ENCODE data around the gene HLA-F.

Gene HLA-F

GRCh38 chr6:29745386-29745785 is 22.2 kb downstream of the HLA-F start:
- H3K27ac ChIP-seq = no peak overlapping the region
- TF ChIP-seq ZFX (IDR thresholded peaks at IDR 0.05) = no peak
- TF ChIP-seq, protein P1, sequence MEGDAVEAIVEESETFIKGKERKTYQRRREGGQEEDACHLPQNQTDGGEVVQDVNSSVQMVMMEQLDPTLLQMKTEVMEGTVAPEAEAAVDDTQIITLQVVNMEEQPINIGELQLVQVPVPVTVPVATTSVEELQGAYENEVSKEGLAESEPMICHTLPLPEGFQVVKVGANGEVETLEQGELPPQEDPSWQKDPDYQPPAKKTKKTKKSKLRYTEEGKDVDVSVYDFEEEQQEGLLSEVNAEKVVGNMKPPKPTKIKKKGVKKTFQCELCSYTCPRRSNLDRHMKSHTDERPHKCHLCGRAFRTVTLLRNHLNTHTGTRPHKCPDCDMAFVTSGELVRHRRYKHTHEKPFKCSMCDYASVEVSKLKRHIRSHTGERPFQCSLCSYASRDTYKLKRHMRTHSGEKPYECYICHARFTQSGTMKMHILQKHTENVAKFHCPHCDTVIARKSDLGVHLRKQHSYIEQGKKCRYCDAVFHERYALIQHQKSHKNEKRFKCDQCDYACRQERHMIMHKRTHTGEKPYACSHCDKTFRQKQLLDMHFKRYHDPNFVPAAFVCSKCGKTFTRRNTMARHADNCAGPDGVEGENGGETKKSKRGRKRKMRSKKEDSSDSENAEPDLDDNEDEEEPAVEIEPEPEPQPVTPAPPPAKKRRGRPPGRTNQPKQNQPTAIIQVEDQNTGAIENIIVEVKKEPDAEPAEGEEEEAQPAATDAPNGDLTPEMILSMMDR (conservative IDR thresholded peaks at IDR 0.05) = no peak

DNA sequence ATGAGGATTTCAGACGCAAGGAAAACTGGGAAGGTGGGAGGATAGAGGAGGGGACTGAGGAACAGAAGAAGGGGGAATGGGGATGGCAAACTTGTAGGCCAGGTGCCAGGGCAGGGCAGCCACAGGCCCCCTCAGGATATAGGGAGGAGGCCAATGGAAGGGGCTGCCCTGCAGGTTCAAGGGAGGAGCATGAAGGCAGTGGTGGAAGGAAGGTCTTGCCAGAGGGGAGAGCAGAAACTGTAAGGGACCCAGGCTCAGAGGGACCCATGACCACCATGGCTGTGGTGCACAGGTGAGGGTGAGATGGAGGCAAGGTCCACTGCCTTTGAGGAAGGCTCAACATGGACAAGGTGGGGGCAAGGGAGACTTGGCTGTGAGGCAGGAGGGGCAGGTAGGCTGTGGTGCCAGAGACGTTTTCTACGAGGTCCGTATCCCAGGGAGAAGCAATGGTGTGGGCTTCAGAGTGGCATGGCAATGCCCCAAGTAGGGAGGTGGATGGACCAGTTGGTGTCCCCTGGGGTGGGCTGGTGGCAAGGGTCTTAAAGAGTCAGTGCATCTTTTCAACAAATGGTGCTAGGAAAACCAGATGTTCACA is 22.7 kb downstream of the HLA-F start:
- TF ChIP-seq ZFX (IDR thresholded peaks at IDR 0.05) = no peak
- TF ChIP-seq, protein P1 (conservative IDR thresholded peaks at IDR 0.05) = no peak
- no peak overlapping the region for H3K27ac ChIP-seq

DNA sequence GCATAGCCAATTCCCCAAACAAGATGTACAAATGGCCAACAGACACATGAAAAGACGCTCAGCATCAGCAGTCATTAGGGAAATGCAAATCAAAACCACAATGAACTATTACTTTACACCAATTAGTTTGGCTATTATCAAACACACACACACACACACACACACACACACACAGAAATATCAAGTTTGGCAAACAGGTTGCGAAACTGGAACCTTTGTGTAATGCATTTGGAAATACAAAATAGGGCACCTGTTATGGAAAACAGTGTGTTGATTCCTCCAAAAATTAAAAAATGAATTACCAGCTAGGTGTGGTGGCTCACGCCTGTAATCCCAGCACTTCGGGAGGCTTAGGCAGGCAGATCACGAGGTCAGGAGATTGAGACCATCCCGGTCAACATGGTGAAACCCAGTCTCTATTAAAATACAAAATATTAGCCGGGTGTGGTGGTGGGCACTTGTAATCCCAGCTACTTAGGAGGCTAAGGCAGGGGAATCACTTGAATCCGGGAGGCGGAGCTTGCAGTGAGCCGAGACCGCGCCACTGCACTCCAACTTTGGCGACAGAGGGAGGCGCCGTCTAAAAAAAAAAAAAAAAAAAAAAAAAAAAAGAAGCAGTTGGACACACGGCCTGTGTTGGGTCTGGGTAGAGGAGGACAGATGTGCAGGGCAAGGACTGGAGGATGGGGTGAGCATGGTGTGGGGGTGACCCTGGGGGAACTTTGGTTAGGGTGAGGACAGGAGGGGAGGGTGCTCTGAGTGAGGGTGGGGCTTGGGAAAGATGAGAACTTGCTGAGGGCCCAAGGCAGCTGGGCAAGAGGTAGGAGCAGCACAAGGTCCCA is 23.8 kb downstream of the HLA-F start:
- TF ChIP-seq ZFX (IDR thresholded peaks at IDR 0.05) = no peak
- TF ChIP-seq, protein P1 (conservative IDR thresholded peaks at IDR 0.05) = no peak
- H3K27ac ChIP-seq = no peak overlapping the region

- peak overlapping the region; percentile 61; the same call in 1 of the 2 replicates for H3K27ac ChIP-seq
- no peak for TF ChIP-seq ZFX (IDR thresholded peaks at IDR 0.05)
- TF ChIP-seq, protein P1 (conservative IDR thresholded peaks at IDR 0.05) = no peak
These were observed 24.5 kb downstream of the HLA-F start for GRCh38 chr6:29747688-29748250.

DNA sequence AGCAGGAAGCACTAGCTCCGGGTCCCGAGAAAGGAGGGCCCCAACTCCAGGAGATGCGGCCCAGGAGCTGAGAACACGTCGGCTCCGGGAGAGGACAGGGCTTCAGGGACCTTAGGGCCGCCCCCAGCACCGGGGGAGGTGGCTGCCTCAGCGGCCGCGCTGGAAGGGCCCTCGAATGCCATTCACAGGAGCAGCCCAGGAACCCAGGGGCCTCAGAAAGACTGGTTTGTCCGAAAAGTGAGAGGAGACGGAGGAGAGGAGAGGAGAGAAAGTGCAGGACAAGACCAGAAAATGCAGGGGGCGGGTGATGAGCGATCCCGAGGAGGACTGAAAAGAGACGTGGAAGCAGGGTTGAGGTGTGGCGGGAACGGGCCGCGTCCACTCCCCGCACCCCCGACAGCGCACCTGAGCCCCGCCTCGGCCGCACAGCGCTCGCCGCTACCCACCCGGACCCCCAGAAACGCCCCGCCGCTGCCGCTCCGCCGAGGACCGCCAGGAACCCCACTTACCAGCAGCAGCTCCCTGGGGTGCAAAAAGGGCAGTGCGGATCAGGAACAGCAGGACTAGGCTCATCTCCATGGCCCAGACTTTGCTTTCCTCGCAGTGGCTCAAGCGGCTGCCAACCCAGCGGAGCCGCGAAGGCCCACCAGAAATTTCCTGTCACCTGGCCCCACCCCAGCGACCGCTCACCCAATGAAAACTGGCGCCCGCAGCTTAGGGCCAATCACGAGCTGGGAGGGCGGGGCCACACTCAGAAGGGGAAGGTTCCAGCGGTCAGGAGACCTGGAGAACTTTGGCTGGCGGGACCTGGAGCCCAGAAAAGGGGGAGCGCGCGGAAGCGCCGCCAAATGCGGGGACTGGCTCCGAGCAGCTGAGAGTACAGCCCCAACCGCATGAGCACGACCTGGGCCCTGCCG is 25.4 kb downstream of the HLA-F start:
- peak overlapping the region; percentile 61 for H3K27ac ChIP-seq
- TF ChIP-seq ZFX (IDR thresholded peaks at IDR 0.05) = peak; percentile 26; the same call in 1 of the 2 replicates
- TF ChIP-seq, protein P1 (conservative IDR thresholded peaks at IDR 0.05) = no peak

DNA sequence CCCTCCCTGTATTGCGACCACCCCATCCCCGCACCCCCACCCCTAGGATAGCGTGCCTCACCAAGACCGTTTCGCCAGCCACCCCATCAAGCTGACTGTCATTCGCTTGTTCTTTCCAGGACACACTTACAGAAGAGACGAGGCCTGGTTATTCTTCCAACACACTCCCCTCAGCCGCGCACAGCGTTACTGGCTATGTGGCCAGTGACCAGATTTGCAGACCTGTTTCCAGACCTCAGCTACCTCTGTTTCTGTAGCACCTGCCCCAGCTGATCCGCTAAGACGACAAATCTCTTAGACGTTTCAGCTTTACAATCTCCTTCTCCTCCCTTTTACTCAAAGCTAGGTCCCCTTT is 26.1 kb downstream of the HLA-F start:
- TF ChIP-seq, protein P1 (conservative IDR thresholded peaks at IDR 0.05) = no peak
- no peak for TF ChIP-seq ZFX (IDR thresholded peaks at IDR 0.05)
- peak overlapping the region; percentile 61; the same call in 1 of the 2 replicates for H3K27ac ChIP-seq
